HEK293 (cell line): ENCODE results near the gene LCN12.

ENCODE experiments used
- CTCF ChIA-PET: fragments of 350-600 bp; formaldehyde crosslinking; extraction: SDS; loops from one replicate; lab custom pipeline; 2021; ENCODE audit warnings: antibody characterized with exemption; lab: Yijun Ruan, JAX
- POLR2A ChIA-PET: fragments of 300-600 bp; formaldehyde crosslinking; extraction: SDS; loops from one replicate; lab custom pipeline; 2020; ENCODE audit warnings: antibody characterized with exemption, inconsistent platforms; lab: Yijun Ruan, JAX
- H3K27ac ChIP-seq: fragments of 200-500 bp; sonication (Bioruptor generic); 2 replicates; pipeline ENCODE4 v1.5.1; 2014; ENCODE audit warnings: low read depth, low read length, control low read depth, inconsistent platforms; ENCODE audit errors: extremely low read depth
- H3K36me3 ChIP-seq, 2 experiments: fragments of 200-500 bp in 1 of 2; sonication (Bioruptor generic) in 1 of 2; 1 replicate in 1 of 2; 2 replicates in 1 of 2; pipeline ENCODE4 v1.5.1; 2014 to 2017; ENCODE audit warnings: inconsistent platforms in 2 of 2, low read length in 2 of 2; ENCODE audit not compliant: control insufficient read depth in 2 of 2, insufficient read depth in 1 of 2
- H3K4me1 ChIP-seq: fragments of 200-500 bp; sonication (Bioruptor generic); 2 replicates; pipeline ENCODE4 v1.5.1; 2014; ENCODE audit warnings: mild to moderate bottlenecking, low read length, inconsistent platforms; ENCODE audit not compliant: control insufficient read depth, insufficient read depth
- H3K4me3 ChIP-seq: 2 replicates; pipeline ENCODE4 v1.5.1; 2011; ENCODE audit warnings: low read depth, mild to moderate bottlenecking, control low read depth, low read length, moderate library complexity
- H3K9me3 ChIP-seq: fragments of 200-500 bp; sonication (Bioruptor generic); 2 replicates; pipeline ENCODE4 v1.5.1; 2014; ENCODE audit warnings: low read depth, low read length, inconsistent platforms; ENCODE audit not compliant: control insufficient read depth, insufficient read depth
- GLI4 ChIP-seq: fragments of 450-650 bp; formaldehyde crosslinking; IDR thresholded peaks from 2 replicates; pipeline ENCODE4 v1.5.1; 2016; ENCODE audit warnings: missing biosample characterization, missing genetic modification characterization
- GLIS1 ChIP-seq: fragments of 450-650 bp; formaldehyde crosslinking; IDR thresholded peaks from 2 replicates; pipeline ENCODE4 v1.5.1; 2016; ENCODE audit warnings: missing biosample characterization, missing genetic modification characterization
- SCRT2 ChIP-seq: fragments of 450-650 bp; formaldehyde crosslinking; IDR thresholded peaks from 2 replicates; pipeline ENCODE4 v1.5.1; 2016; ENCODE audit warnings: missing biosample characterization, missing genetic modification characterization
- ZFP3 ChIP-seq: fragments of 450-650 bp; formaldehyde crosslinking; IDR thresholded peaks from 2 replicates; pipeline ENCODE4 v1.5.1; 2016; ENCODE audit warnings: low read depth, missing biosample characterization, missing genetic modification characterization
- ZNF121 ChIP-seq: fragments of 450-650 bp; formaldehyde crosslinking; IDR thresholded peaks from 2 replicates; pipeline ENCODE4 v1.5.1; 2016; ENCODE audit warnings: missing biosample characterization, missing genetic modification characterization
- ZNF16 ChIP-seq: fragments of 450-650 bp; formaldehyde crosslinking; IDR thresholded peaks from 2 replicates; pipeline ENCODE4 v1.5.1; 2016; ENCODE audit warnings: low read depth, missing biosample characterization, missing genetic modification characterization
- ZNF202 ChIP-seq: fragments of 450-650 bp; formaldehyde crosslinking; IDR thresholded peaks from 2 replicates; pipeline ENCODE4 v1.5.1; 2016; ENCODE audit warnings: missing biosample characterization, missing genetic modification characterization, borderline replicate concordance
- ZNF221 ChIP-seq: fragments of 450-650 bp; formaldehyde crosslinking; IDR thresholded peaks from 2 replicates; pipeline ENCODE4 v1.5.1; 2017; ENCODE audit warnings: missing biosample characterization, missing genetic modification characterization, borderline replicate concordance
- ZNF239 ChIP-seq: fragments of 450-650 bp; formaldehyde crosslinking; IDR thresholded peaks from 2 replicates; pipeline ENCODE4 v1.5.1; 2016; ENCODE audit warnings: missing biosample characterization, missing genetic modification characterization
- ZNF311 ChIP-seq: fragments of 450-650 bp; formaldehyde crosslinking; IDR thresholded peaks from 2 replicates; pipeline ENCODE4 v1.5.1; 2017; ENCODE audit warnings: missing biosample characterization, missing genetic modification characterization, borderline replicate concordance
- ZNF610 ChIP-seq: fragments of 450-650 bp; formaldehyde crosslinking; IDR thresholded peaks from 2 replicates; pipeline ENCODE4 v1.5.1; 2016; ENCODE audit warnings: missing biosample characterization, missing genetic modification characterization, borderline replicate concordance
- ZNF776 ChIP-seq: fragments of 450-650 bp; formaldehyde crosslinking; IDR thresholded peaks from 2 replicates; pipeline ENCODE4 v1.5.0; 2017; ENCODE audit warnings: missing biosample characterization, missing genetic modification characterization, borderline replicate concordance
- ZNF830 ChIP-seq: fragments of 450-650 bp; IDR thresholded peaks from 2 replicates; pipeline ENCODE4 v1.5.0; 2018; ENCODE audit warnings: missing biosample characterization, missing genetic modification characterization, low read depth, mild to moderate bottlenecking, moderate library complexity
- ZNF843 ChIP-seq: fragments of 450-650 bp; formaldehyde crosslinking; IDR thresholded peaks from 2 replicates; pipeline ENCODE4 v1.5.1; 2016; ENCODE audit warnings: missing biosample characterization, missing genetic modification characterization
- ZSCAN30 ChIP-seq: fragments of 450-650 bp; IDR thresholded peaks from 2 replicates; pipeline ENCODE4 v1.5.1; 2018; ENCODE audit warnings: missing biosample characterization, mild to moderate bottlenecking, missing genetic modification characterization, moderate library complexity
- ZXDB ChIP-seq: fragments of 450-650 bp; formaldehyde crosslinking; IDR thresholded peaks from 2 replicates; pipeline ENCODE4 v1.5.1; 2016; ENCODE audit warnings: missing biosample characterization, missing genetic modification characterization
- TF ChIP-seq, protein P1 (sequence below): fragments of 450-650 bp; formaldehyde crosslinking; IDR thresholded peaks from 2 replicates; pipeline ENCODE4 v1.5.1; 2016; ENCODE audit warnings: missing biosample characterization, missing genetic modification characterization, borderline replicate concordance
- TF ChIP-seq, protein P2 (sequence below): fragments of 450-650 bp; formaldehyde crosslinking; IDR thresholded peaks from 2 replicates; pipeline ENCODE4 v1.5.1; 2016; ENCODE audit warnings: missing biosample characterization, missing genetic modification characterization

The LCN12 gene

DNA sequence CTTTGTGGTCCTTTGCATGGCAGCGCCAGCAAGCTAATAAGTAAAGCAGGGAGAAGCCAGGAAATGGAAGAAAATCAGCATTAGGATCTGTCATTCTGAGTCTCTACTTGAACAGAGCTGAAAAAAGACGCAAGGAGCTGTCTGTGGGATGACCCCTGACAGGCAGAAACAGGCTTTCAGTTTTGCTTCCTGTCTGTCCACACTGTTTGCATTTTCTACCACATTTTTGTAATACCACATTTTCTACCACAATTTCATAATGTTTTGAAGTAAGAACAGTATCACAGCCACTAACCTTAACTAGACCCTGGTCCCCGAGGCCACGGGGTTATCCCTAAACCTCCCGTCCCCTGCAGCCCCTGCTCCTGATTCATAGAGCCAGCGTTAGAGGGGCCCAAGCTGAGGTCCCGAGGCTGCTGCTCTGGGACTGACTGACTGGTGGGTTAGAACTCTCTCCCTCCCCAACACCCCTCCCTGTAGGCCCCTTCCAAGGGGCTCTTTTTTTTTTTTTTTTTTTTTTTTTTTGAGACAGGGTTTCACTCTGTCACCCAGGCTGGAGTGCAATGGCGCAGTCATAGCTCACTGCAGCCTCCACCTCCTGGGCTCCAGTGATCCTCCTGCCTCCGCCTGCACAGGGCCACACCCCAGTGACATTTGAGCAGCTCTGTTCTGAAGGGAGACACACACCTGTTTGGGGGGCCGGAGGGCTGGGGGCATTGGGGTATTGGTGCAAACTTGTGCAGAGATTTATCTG, 48.3 kb downstream of the LCN12 start:
- ChIA-PET POLR2A (interaction anchor here (0.6 to 4.7 kb wide), 6 partner anchors 8 to 200 kb away, joined by 3 to 25 read pairs (median 4); partner anchors contain the start of genes AJM1 and PAXX), CTCF (interaction anchor here (0.5 to 5.4 kb wide), 7 partner anchors 29 to 194 kb away, joined by 3 to 38 read pairs (median 3); partner anchors contain the start of genes ABCA2 and FBXW5)
- no peak for TF ChIP-seq ZNF830 (tag by site-specific recombination)
- no peak for TF ChIP-seq ZNF843
- TF ChIP-seq ZSCAN30 (tag by site-specific recombination), result no peak
- TF ChIP-seq, protein P1, sequence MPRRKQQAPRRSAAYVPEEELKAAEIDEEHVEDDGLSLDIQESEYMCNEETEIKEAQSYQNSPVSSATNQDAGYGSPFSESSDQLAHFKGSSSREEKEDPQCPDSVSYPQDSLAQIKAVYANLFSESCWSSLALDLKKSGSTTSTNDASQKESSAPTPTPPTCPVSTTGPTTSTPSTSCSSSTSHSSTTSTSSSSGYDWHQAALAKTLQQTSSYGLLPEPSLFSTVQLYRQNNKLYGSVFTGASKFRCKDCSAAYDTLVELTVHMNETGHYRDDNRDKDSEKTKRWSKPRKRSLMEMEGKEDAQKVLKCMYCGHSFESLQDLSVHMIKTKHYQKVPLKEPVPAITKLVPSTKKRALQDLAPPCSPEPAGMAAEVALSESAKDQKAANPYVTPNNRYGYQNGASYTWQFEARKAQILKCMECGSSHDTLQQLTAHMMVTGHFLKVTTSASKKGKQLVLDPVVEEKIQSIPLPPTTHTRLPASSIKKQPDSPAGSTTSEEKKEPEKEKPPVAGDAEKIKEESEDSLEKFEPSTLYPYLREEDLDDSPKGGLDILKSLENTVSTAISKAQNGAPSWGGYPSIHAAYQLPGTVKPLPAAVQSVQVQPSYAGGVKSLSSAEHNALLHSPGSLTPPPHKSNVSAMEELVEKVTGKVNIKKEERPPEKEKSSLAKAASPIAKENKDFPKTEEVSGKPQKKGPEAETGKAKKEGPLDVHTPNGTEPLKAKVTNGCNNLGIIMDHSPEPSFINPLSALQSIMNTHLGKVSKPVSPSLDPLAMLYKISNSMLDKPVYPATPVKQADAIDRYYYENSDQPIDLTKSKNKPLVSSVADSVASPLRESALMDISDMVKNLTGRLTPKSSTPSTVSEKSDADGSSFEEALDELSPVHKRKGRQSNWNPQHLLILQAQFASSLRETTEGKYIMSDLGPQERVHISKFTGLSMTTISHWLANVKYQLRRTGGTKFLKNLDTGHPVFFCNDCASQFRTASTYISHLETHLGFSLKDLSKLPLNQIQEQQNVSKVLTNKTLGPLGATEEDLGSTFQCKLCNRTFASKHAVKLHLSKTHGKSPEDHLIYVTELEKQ (tag by site-specific recombination), result no peak
- no peak for TF ChIP-seq ZFP3 (tag by site-specific recombination)
- no peak for TF ChIP-seq ZNF221 (tag by site-specific recombination)
- no peak for TF ChIP-seq SCRT2 (tag by site-specific recombination)
- no peak for TF ChIP-seq ZNF239 (tag by site-specific recombination)
- no peak for TF ChIP-seq GLIS1 (tag by site-specific recombination)
- no peak for TF ChIP-seq ZNF202 (tag by site-specific recombination)
- no peak for TF ChIP-seq GLI4 (tag by site-specific recombination)
- TF ChIP-seq ZNF311 (tag by site-specific recombination), result no peak
- H3K36me3 ChIP-seq, result no peaks in the 10 kb centered on the region
- no peak overlapping the region for H3K27ac ChIP-seq
- H3K4me1 ChIP-seq, result peaks cover 5% of the 10 kb centered on the region
- H3K4me3 ChIP-seq, result no peak overlapping the region
- H3K9me3 ChIP-seq, result no peaks in the 10 kb centered on the region

DNA sequence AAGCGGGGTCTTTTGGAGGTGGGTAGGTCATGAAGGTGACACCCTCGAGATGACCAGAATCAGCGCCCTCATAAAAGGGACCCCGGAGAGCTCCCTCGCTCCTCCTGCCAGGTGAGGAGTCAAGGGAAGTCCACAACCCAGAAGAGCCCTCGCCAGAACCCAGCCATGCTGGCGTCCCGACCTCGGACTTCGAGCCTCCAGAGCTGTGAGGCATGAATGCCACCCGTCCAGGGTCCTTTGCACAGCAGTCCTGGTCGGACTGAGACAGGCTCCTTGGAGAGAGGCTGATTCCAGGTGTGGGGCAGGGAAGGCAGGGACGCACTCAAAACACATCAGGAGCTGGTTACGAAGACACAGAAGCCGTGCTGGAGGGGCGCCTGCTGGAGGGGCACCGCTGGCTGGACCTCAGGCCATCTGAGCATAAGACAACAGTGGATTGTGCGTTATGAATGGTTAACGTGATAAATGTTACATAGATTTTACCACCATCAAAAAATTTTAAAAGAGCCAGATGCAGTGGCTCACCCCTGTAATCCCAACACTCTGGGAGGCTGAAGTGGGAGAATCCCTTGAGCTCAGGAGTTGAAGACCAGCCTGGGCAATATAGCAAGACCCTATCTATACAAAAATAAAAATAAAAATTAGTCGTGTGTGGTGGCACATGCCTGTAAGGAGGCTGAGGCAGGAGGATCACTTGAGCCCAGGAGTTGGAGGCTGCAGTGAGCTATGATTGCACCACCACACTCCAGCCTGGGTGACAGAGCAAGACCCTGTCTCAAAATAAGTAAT, 50.0 kb downstream of the LCN12 start:
- Histone ChIP-seq H3K27ac (no peak overlapping the region), H3K4me3 (no peak overlapping the region), H3K36me3 (no peaks in the 10 kb centered on the region), H3K9me3 (no peaks in the 10 kb centered on the region), H3K4me1 (no peaks in the 10 kb centered on the region)
- ChIA-PET CTCF (interaction anchor here (0.6 to 5.2 kb wide), 8 partner anchors 27 to 231 kb away, joined by 3 to 38 read pairs (median 3); partner anchors contain the start of genes ABCA2 and AJM1), POLR2A (interaction anchor here (0.7 to 4.7 kb wide), 2 partner anchors 9 to 62 kb away, joined by 4 to 25 read pairs; partner anchors contain the start of gene PAXX)
- TF ChIP-seq ZNF121 (tag by site-specific recombination) (peak; percentile 72), ZNF16 (tag by site-specific recombination) (no peak), ZNF776 (no peak), ZXDB (no peak), ZNF610 (tag by site-specific recombination) (no peak)
- TF ChIP-seq, protein P2, sequence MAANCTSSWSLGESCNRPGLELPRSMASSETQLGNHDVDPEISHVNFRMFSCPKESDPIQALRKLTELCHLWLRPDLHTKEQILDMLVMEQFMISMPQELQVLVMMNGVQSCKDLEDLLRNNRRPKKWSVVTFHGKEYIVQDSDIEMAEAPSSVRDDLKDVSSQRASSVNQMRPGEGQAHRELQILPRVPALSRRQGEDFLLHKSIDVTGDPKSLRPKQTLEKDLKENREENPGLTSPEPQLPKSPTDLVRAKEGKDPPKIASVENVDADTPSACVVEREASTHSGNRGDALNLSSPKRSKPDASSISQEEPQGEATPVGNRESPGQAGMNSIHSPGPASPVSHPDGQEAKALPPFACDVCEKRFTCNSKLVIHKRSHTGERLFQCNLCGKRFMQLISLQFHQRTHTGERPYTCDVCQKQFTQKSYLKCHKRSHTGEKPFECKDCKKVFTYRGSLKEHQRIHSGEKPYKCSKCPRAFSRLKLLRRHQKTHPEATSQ, result no peak
